Measurements from ENCODE around the gene TAPBP. TPM values are rescaled to one million over a fixed set of nuclear protein-coding genes. Genes with fewer than 3 reads are reported as not detected.

The TAPBP gene
- total and polyA plus RNA-seq, 9 of the 15 experiments (the other 6 are each of a cell fraction or from before 2014, with no cell fraction given), result 5.6 to 74.0 (median 22.3) TPM

DNA sequence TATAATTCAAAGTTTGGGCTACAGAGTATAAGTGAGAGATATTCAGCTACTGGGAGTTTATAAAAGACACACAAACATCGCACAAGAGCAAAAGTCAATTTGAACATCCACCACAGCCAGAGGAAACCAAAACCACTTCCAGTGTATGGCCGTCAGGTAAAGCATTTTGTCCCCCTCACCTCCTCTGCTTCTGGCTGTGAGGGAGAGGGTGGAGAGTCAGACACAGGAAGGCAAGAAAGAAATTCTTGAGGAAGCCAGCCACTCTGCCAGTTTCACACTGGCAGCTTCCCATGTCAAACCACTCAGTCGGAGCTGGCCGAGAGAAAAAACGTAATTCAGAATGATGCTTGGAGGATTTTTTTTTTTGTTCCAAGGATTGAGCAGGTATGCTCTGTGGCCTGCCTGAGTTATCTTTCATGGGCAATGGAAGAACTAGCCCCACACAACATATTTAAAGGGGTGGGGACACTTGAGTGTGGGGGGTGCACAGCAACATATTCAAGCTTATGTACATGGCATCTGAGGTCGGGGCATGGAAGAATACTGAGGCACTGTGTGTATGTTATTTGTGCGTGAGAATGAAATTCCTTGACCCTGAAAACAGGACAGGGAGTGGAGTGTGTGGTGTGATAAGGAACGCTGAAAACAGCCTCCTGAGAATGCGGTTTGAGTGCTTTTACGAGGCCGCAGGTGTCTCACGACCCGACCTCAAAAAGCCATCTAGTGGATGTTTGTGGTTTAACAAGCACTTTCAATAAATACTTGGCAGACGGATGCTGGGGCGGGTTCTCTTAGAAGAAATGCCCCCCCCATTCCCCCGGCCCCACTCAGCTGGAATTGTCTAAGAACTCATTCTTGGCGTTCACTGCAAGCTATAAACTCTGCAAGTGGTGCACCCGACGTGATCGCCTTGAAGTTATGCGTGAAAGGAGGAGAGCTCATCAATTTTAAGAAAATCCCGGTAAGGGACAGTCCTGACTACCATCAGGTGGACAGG, 31.1 kb upstream of the TAPBP start (continued):
- TF ChIP-seq, protein P1, sequence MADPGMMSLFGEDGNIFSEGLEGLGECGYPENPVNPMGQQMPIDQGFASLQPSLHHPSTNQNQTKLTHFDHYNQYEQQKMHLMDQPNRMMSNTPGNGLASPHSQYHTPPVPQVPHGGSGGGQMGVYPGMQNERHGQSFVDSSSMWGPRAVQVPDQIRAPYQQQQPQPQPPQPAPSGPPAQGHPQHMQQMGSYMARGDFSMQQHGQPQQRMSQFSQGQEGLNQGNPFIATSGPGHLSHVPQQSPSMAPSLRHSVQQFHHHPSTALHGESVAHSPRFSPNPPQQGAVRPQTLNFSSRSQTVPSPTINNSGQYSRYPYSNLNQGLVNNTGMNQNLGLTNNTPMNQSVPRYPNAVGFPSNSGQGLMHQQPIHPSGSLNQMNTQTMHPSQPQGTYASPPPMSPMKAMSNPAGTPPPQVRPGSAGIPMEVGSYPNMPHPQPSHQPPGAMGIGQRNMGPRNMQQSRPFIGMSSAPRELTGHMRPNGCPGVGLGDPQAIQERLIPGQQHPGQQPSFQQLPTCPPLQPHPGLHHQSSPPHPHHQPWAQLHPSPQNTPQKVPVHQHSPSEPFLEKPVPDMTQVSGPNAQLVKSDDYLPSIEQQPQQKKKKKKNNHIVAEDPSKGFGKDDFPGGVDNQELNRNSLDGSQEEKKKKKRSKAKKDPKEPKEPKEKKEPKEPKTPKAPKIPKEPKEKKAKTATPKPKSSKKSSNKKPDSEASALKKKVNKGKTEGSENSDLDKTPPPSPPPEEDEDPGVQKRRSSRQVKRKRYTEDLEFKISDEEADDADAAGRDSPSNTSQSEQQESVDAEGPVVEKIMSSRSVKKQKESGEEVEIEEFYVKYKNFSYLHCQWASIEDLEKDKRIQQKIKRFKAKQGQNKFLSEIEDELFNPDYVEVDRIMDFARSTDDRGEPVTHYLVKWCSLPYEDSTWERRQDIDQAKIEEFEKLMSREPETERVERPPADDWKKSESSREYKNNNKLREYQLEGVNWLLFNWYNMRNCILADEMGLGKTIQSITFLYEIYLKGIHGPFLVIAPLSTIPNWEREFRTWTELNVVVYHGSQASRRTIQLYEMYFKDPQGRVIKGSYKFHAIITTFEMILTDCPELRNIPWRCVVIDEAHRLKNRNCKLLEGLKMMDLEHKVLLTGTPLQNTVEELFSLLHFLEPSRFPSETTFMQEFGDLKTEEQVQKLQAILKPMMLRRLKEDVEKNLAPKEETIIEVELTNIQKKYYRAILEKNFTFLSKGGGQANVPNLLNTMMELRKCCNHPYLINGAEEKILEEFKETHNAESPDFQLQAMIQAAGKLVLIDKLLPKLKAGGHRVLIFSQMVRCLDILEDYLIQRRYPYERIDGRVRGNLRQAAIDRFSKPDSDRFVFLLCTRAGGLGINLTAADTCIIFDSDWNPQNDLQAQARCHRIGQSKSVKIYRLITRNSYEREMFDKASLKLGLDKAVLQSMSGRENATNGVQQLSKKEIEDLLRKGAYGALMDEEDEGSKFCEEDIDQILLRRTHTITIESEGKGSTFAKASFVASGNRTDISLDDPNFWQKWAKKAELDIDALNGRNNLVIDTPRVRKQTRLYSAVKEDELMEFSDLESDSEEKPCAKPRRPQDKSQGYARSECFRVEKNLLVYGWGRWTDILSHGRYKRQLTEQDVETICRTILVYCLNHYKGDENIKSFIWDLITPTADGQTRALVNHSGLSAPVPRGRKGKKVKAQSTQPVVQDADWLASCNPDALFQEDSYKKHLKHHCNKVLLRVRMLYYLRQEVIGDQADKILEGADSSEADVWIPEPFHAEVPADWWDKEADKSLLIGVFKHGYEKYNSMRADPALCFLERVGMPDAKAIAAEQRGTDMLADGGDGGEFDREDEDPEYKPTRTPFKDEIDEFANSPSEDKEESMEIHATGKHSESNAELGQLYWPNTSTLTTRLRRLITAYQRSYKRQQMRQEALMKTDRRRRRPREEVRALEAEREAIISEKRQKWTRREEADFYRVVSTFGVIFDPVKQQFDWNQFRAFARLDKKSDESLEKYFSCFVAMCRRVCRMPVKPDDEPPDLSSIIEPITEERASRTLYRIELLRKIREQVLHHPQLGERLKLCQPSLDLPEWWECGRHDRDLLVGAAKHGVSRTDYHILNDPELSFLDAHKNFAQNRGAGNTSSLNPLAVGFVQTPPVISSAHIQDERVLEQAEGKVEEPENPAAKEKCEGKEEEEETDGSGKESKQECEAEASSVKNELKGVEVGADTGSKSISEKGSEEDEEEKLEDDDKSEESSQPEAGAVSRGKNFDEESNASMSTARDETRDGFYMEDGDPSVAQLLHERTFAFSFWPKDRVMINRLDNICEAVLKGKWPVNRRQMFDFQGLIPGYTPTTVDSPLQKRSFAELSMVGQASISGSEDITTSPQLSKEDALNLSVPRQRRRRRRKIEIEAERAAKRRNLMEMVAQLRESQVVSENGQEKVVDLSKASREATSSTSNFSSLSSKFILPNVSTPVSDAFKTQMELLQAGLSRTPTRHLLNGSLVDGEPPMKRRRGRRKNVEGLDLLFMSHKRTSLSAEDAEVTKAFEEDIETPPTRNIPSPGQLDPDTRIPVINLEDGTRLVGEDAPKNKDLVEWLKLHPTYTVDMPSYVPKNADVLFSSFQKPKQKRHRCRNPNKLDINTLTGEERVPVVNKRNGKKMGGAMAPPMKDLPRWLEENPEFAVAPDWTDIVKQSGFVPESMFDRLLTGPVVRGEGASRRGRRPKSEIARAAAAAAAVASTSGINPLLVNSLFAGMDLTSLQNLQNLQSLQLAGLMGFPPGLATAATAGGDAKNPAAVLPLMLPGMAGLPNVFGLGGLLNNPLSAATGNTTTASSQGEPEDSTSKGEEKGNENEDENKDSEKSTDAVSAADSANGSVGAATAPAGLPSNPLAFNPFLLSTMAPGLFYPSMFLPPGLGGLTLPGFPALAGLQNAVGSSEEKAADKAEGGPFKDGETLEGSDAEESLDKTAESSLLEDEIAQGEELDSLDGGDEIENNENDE (IDR thresholded peaks at IDR 0.05; ENCODE audit: low read depth, low read length), result no peak
- TF ChIP-seq ELF1 (tag; IDR thresholded peaks at IDR 0.05), result no peak; the same call in 1 of the 2 replicates
- TF ChIP-seq, protein P2, sequence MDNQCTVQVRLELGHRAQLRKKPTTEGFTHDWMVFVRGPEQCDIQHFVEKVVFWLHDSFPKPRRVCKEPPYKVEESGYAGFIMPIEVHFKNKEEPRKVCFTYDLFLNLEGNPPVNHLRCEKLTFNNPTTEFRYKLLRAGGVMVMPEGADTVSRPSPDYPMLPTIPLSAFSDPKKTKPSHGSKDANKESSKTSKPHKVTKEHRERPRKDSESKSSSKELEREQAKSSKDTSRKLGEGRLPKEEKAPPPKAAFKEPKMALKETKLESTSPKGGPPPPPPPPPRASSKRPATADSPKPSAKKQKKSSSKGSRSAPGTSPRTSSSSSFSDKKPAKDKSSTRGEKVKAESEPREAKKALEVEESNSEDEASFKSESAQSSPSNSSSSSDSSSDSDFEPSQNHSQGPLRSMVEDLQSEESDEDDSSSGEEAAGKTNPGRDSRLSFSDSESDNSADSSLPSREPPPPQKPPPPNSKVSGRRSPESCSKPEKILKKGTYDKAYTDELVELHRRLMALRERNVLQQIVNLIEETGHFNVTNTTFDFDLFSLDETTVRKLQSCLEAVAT (IDR thresholded peaks at IDR 0.05), result peak in 1 of 2 experiments; percentile 95; a peak in 2 of 4 replicates
- TF ChIP-seq GTF2F1 (IDR thresholded peaks at IDR 0.05; ENCODE audit: low read depth, low read length), result no peak
- 0 out of 2 replicates have a peak, but pooled peaks have one; percentile 41 for TF ChIP-seq POLR2AphosphoS5 (IDR thresholded peaks at IDR 0.05; ENCODE audit: control insufficient read depth, insufficient read depth, low read depth, low read length)
- TF ChIP-seq HNRNPH1 (optimal IDR thresholded peaks at IDR 0.05; ENCODE audit: low read depth, low read length), result no peak
- no peak for TF ChIP-seq RBBP5 (IDR thresholded peaks at IDR 0.05; ENCODE audit: borderline replicate concordance, insufficient read depth, low read length, poor library complexity, severe bottlenecking)
- no peak for TF ChIP-seq TAF7 (tag; IDR thresholded peaks at IDR 0.05)

All from K562 (cell line).